ENCODE data around the gene ACTN1. TPM values are rescaled to one million over a fixed set of nuclear protein-coding genes. Genes with fewer than 3 reads are reported as not detected.

Gene ACTN1
- total and polyA plus RNA-seq, 7 experiments from 2014 or later, result 41.3 to 390 (median 227) TPM

DNA sequence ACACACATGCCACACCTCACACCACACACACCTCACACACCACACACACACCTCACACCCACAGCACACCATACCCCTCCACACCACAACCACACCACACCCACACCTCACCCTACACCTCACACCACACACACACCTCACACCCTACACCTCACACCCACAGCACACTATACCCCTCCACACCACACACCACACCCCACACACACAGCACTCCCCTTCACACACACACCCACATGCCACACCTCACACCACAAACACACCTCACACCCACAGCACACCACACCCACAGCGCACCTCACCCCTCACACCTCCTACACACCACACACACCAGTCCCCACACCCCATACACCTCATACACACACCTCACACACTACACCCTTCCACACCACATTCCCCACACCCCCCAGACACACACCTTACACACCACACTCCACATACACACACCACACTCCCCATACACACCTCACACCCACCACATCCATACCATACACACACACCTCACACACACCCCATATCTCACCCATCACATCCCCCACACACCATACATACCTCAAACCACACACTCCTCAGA, 80.0 kb downstream of the ACTN1 start:
- H3K36me3 ChIP-seq (ENCODE audit: control insufficient read depth in 2 of 3, insufficient read depth in 3 of 3, low read length in 3 of 3), result peaks cover 0 to 98% (median 32%) of the 10 kb centered on the region in 3 experiments

DNA sequence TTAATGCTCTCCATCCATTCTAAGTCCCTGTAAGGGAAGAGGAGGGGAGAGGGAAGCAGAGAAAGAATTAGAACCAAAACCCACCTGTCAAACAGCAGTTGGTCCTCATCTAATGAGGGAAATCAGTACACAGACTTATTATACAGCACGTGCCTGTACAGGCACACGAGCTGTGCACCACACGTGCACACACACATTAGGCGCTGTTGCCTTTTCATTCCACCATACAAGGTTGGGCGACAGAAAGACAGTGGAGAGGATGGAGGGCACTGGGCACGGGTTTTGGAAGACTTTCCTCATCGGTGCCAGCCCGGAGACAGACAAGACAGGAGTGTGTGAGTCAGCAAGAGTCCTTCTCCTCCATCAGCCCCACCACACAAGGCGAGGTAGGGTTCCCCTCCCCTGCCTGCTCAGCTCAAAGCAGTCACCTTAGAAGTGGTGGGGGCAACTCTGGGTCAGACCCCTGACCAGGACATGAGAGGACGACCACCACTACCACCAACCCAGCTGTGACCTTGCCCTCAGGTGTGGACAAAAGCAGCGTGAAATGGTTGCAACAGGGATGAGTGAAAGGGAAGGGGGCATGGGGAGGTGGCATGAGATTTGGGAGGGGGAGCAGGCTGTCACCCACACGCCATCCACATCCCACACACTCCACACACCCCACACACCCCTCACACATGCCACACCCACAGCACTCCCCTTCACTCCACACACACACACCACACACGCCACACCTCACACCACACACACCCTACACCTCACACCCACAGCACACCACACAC, 80.7 kb downstream of the ACTN1 start:
- Histone ChIP-seq H3K4me1 (ENCODE audit: control insufficient read depth in 2 of 2, insufficient read depth in 2 of 2, low read length in 2 of 2) (no peaks in the 10 kb centered on the region), H3K9me3 (ENCODE audit: control insufficient read depth in 2 of 3, low read length in 3 of 3) (no peaks in the 10 kb centered on the region), H3K27me3 (ENCODE audit: control insufficient read depth in 2 of 2, insufficient read depth in 2 of 2, low read length in 2 of 2) (no peaks in the 10 kb centered on the region), H3K27ac (ENCODE audit: low read depth, low read length) (peak overlapping the region; percentile 27), H3K4me3 (ENCODE audit: low read length) (no peak overlapping the region), H3K36me3 (ENCODE audit: control insufficient read depth in 2 of 3, insufficient read depth in 3 of 3, low read length in 3 of 3) (peaks cover 0 to 98% (median 38%) of the 10 kb centered on the region in 3 experiments)
- Mint-ChIP-seq H3K27ac (peak overlapping the region in 8 of 9 donors; percentile 64 to 92 (median 85)), H3K9me3 (peaks cover 0 to 7% (median 0%) of the 10 kb centered on the region in 11 donors), H3K36me3 (peaks cover 4 to 58% (median 15%) of the 10 kb centered on the region in 5 donors), H3K27me3 (no peaks in the 10 kb centered on the region), H3K4me3 (no peak overlapping the region), H3K4me1 (peaks cover 17 to 28% (median 22%) of the 10 kb centered on the region in 7 donors)
- DNase-seq (no peak), ATAC-seq (peak; percentile 49)
- POLR2A ChIA-PET, result no interaction called here
- CTCF ChIA-PET, result interaction anchor here (0.5 to 1.1 kb wide), 2 partner anchors 158 to 206 kb away, joined by 3 to 4 read pairs; no protein-coding TSS in a partner anchor
- intact Hi-C loops (cut with micrococcal nuclease), result no loop called here

More for the DNA sequence above, 80.0 kb downstream of the ACTN1 start:
- Mint-ChIP-seq H3K4me3 (peak overlapping the region in 2 of 10 donors; percentile 30 to 36), H3K4me1 (peaks cover 17 to 28% (median 22%) of the 10 kb centered on the region in 7 donors), H3K27ac (peak overlapping the region; percentile 34 to 92 (median 85)), H3K36me3 (peaks cover 4 to 62% (median 15%) of the 10 kb centered on the region in 5 donors), H3K9me3 (peaks cover 0 to 7% (median 0%) of the 10 kb centered on the region in 11 donors), H3K27me3 (no peaks in the 10 kb centered on the region)
- H3K9me3 ChIP-seq (ENCODE audit: control insufficient read depth in 2 of 3, low read length in 3 of 3), result no peaks in the 10 kb centered on the region
- H3K4me1 ChIP-seq (ENCODE audit: control insufficient read depth in 2 of 2, insufficient read depth in 2 of 2, low read length in 2 of 2), result no peaks in the 10 kb centered on the region
- H3K4me3 ChIP-seq (ENCODE audit: low read length), result no peak overlapping the region
- intact Hi-C loops (cut with micrococcal nuclease), result no loop called here
- DNase-seq, result no peak
- ChIA-PET POLR2A (no interaction called here), CTCF (interaction anchor here (0.5 kb wide), 1 partner anchor 205 kb away, joined by 4 read pairs; no protein-coding TSS in a partner anchor)
- ATAC-seq, result peak; percentile 63
- H3K27me3 ChIP-seq (ENCODE audit: control insufficient read depth in 2 of 2, insufficient read depth in 2 of 2, low read length in 2 of 2), result no peaks in the 10 kb centered on the region
- peak overlapping the region; percentile 27 for H3K27ac ChIP-seq (ENCODE audit: low read depth, low read length)

DNA sequence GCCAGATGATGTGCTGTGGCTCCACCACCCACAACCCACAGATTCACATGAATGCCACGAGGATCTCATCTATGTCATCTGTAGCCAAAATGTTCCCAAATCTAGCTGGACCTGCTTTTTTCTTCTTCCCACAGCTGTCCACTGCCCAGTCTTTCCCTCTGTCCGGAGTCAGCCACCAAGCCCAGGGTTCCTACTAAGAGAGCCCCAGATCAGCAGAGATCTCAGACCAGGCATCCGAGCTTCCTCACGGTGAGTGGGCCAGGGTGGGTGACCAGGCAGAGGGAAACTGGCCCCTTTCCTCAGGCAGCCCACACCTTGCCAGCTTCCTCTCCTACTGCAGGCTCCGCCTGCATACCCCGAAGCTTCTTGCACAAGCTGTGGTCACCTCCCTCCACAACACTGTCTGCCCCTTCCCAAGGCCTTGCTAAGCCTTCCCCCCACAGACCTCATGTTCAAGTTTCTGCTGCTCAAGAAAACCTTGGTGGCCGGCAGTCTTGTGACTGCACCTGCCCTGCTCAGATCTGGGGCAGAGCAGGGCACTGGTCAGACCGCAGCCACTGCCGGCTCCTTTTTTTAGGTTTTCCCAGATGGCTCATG, 81.4 kb downstream of the ACTN1 start:
- no peak overlapping the region for H3K4me3 ChIP-seq (ENCODE audit: low read length)
- Mint-ChIP-seq H3K4me1 (peaks cover 17 to 28% (median 22%) of the 10 kb centered on the region in 7 donors), H3K36me3 (peaks cover 4 to 57% (median 15%) of the 10 kb centered on the region in 5 donors), H3K27ac (peak overlapping the region in 8 of 9 donors; percentile 63 to 91 (median 78)), H3K9me3 (peaks cover 0 to 7% (median 0%) of the 10 kb centered on the region in 11 donors), H3K4me3 (no peak overlapping the region), H3K27me3 (no peaks in the 10 kb centered on the region)
- H3K36me3 ChIP-seq (ENCODE audit: control insufficient read depth in 2 of 3, insufficient read depth in 3 of 3, low read length in 3 of 3), result peaks cover 0 to 98% (median 44%) of the 10 kb centered on the region in 3 experiments
- POLR2A ChIA-PET, result no interaction called here
- no peaks in the 10 kb centered on the region for H3K27me3 ChIP-seq (ENCODE audit: control insufficient read depth in 2 of 2, insufficient read depth in 2 of 2, low read length in 2 of 2)
- no peaks in the 10 kb centered on the region for H3K4me1 ChIP-seq (ENCODE audit: control insufficient read depth in 2 of 2, insufficient read depth in 2 of 2, low read length in 2 of 2)
- CTCF ChIA-PET, result interaction anchor here (1.1 kb wide), 1 partner anchor 159 kb away, joined by 3 read pairs; no protein-coding TSS in a partner anchor
- DNase-seq, result no peak
- no peak for ATAC-seq
- intact Hi-C loops (cut with micrococcal nuclease), result no loop called here
- H3K27ac ChIP-seq (ENCODE audit: low read depth, low read length), result no peak overlapping the region
- no peaks in the 10 kb centered on the region for H3K9me3 ChIP-seq (ENCODE audit: control insufficient read depth in 2 of 3, low read length in 3 of 3)

DNA sequence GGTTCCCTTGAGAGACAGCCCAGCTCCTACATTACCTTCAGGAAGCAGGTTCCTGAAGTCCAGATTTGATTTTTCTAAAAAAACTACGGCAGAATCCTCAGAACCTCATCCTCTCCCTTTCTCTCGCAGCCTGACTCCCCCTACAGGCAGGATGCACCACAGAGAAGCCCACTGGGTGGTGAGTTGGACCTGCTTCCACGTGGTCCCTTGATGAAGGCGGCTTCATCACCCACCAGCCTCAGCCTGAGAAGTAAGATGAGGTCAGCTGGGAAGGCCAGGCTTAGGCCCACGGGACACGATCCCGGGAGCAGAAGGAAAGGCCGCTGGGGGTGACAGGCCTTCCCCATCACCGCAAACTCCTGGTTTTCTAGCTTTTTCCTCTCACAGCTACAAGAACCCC, 83.0 kb downstream of the ACTN1 start:
- POLR2A ChIA-PET, result no interaction called here
- no peak for ATAC-seq
- Histone ChIP-seq H3K9me3 (ENCODE audit: control insufficient read depth in 2 of 3, low read length in 3 of 3) (no peaks in the 10 kb centered on the region), H3K27ac (ENCODE audit: low read depth, low read length) (no peak overlapping the region), H3K27me3 (ENCODE audit: control insufficient read depth in 2 of 2, insufficient read depth in 2 of 2, low read length in 2 of 2) (no peaks in the 10 kb centered on the region), H3K36me3 (ENCODE audit: control insufficient read depth in 2 of 3, insufficient read depth in 3 of 3, low read length in 3 of 3) (peaks cover 0 to 99% (median 38%) of the 10 kb centered on the region in 3 experiments), H3K4me3 (ENCODE audit: low read length) (no peak overlapping the region), H3K4me1 (ENCODE audit: control insufficient read depth in 2 of 2, insufficient read depth in 2 of 2, low read length in 2 of 2) (no peaks in the 10 kb centered on the region)
- H3K36me3 Mint-ChIP-seq, result peaks cover 11 to 56% (median 15%) of the 10 kb centered on the region in 5 donors
- H3K27me3 Mint-ChIP-seq, result no peaks in the 10 kb centered on the region
- no peak for DNase-seq
- peak overlapping the region in 2 of 9 donors; percentile 66 to 82 for H3K27ac Mint-ChIP-seq
- peaks cover 0 to 3% (median 0%) of the 10 kb centered on the region in 11 donors for H3K9me3 Mint-ChIP-seq
- H3K4me1 Mint-ChIP-seq, result peaks cover 17 to 28% (median 21%) of the 10 kb centered on the region in 7 donors
- CTCF ChIA-PET, result interaction anchor here (0.5 kb wide), 1 partner anchor 1014 kb away, joined by 5 read pairs; no protein-coding TSS in a partner anchor
- H3K4me3 Mint-ChIP-seq, result no peak overlapping the region
- intact Hi-C loops (cut with micrococcal nuclease), result no loop called here

DNA sequence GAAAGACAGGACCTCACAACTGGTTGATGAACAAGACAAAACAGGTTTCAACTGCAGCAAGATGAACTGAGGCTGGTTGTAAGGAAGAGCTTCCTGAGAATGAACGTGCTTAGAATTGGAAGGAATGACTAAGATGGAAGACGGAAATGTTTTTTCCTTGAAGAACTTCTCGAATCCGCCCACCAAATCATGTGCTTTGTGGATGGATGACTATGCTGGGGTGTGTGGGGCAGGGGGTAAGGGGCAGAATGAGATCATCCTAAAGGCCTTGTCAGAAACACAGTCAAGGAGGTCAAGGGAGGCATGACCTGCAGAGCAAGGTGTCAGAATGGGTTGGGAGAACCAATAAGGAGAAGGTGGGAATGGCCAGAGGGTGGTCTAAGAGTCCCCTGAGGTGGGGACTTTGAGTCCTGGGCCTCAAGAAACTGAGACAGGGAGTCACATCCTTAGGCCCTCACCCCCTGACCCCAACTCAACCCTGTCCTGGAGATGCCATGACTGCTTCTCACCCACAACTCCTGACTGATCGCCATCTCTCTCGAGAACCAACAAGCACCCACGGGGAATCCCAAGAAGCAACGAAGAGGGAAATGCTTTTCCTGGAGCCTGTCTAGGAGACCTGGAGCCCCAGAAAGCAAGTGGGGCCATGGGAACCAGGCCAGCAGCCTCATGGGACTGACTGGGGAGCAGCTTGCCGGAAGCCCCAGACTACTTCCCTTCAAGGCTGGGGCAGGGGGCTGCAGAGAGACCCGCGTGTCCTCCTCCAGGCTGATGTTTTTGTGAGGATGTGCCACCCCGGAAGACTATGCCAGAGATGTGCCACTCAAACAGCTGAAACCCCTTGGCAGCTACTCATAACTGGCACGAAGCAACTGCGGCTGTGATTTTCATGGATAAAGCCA, 84.0 kb downstream of the ACTN1 start:
- H3K4me1 Mint-ChIP-seq, result peaks cover 9 to 20% (median 13%) of the 10 kb centered on the region in 7 donors
- Histone ChIP-seq H3K27me3 (ENCODE audit: control insufficient read depth in 2 of 2, insufficient read depth in 2 of 2, low read length in 2 of 2) (no peaks in the 10 kb centered on the region), H3K9me3 (ENCODE audit: control insufficient read depth in 2 of 3, low read length in 3 of 3) (no peaks in the 10 kb centered on the region), H3K27ac (ENCODE audit: low read depth, low read length) (no peak overlapping the region), H3K4me1 (ENCODE audit: control insufficient read depth in 2 of 2, insufficient read depth in 2 of 2, low read length in 2 of 2) (no peaks in the 10 kb centered on the region), H3K36me3 (ENCODE audit: control insufficient read depth in 2 of 3, insufficient read depth in 3 of 3, low read length in 3 of 3) (peaks cover 0 to 100% (median 30%) of the 10 kb centered on the region in 3 experiments), H3K4me3 (ENCODE audit: low read length) (no peak overlapping the region)
- POLR2A ChIA-PET, result interaction anchor here (0.7 kb wide), 1 partner anchor 44 kb away, joined by 3 read pairs; no protein-coding TSS in a partner anchor
- no peaks in the 10 kb centered on the region for H3K9me3 Mint-ChIP-seq
- H3K27ac Mint-ChIP-seq, result peak overlapping the region in 4 of 9 donors; percentile 22 to 76 (median 66)
- DNase-seq (no peak), ATAC-seq (no peak)
- H3K36me3 Mint-ChIP-seq, result peaks cover 11 to 57% (median 14%) of the 10 kb centered on the region in 5 donors
- CTCF ChIA-PET, result no interaction called here
- intact Hi-C loops (cut with micrococcal nuclease), result no loop called here
- H3K27me3 Mint-ChIP-seq, result no peaks in the 10 kb centered on the region
- no peak overlapping the region for H3K4me3 Mint-ChIP-seq

DNA sequence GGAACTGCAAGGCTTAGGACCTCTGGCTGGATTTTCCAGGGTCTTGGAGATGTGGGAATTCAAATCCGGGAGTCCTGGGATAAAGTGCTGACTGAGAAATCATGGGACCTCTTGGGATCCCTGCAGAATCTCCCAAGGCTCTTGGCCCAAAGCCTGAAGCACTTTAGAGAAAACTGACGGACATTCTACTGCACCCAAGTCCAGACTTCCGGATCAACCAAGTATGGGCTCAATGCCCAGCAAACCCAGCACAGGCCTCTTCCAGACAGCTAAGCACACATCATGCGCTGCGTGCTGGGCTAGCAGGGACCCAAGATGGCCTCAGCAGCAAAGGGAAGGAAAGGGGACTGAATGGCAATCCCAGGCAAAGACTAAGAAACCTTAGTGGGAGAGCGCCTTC, 85.0 kb downstream of the ACTN1 start:
- H3K9me3 Mint-ChIP-seq, result no peaks in the 10 kb centered on the region
- no peaks in the 10 kb centered on the region for H3K4me1 ChIP-seq (ENCODE audit: control insufficient read depth in 2 of 2, insufficient read depth in 2 of 2, low read length in 2 of 2)
- no peaks in the 10 kb centered on the region for H3K9me3 ChIP-seq (ENCODE audit: control insufficient read depth in 2 of 3, low read length in 3 of 3)
- H3K27me3 ChIP-seq (ENCODE audit: control insufficient read depth in 2 of 2, insufficient read depth in 2 of 2, low read length in 2 of 2), result no peaks in the 10 kb centered on the region
- no peak overlapping the region for H3K4me3 ChIP-seq (ENCODE audit: low read length)
- intact Hi-C loops (cut with micrococcal nuclease), result no loop called here
- no peak for DNase-seq
- H3K36me3 ChIP-seq (ENCODE audit: control insufficient read depth in 2 of 3, insufficient read depth in 3 of 3, low read length in 3 of 3), result peaks cover 0 to 100% (median 29%) of the 10 kb centered on the region in 3 experiments
- no peaks in the 10 kb centered on the region for H3K27me3 Mint-ChIP-seq
- H3K27ac Mint-ChIP-seq, result peak overlapping the region in 1 of 9 donors; percentile 76
- H3K27ac ChIP-seq (ENCODE audit: low read depth, low read length), result no peak overlapping the region
- H3K36me3 Mint-ChIP-seq, result peaks cover 5 to 56% (median 21%) of the 10 kb centered on the region in 5 donors
- H3K4me1 Mint-ChIP-seq, result peaks cover 4 to 13% (median 4%) of the 10 kb centered on the region in 7 donors
- no peak overlapping the region for H3K4me3 Mint-ChIP-seq
- ChIA-PET POLR2A (no interaction called here), CTCF (interaction anchor here (1.3 kb wide), 1 partner anchor 17 kb away, joined by 4 read pairs; no protein-coding TSS in a partner anchor)
- no peak for ATAC-seq
